Suprapubic skin (tissue), 4 donors: Measurements from ENCODE around the gene INF2. TPM values are rescaled to one million over a fixed set of nuclear protein-coding genes. Genes with fewer than 3 reads are reported as not detected.

Experiments
- DNase-seq, 2 donors: peaks; one replicate each; pipeline ENCODE4 v3.0.0-alpha.2; 2019; ENCODE audit warnings: low spot score in 2 of 2
- H3K27ac ChIP-seq: fragments of 200-600 bp; sonication (generic); one replicate; pipeline ENCODE4 v1.5.1; 2019
- H3K27me3 ChIP-seq: fragments of 200-600 bp; sonication (generic); one replicate; pipeline ENCODE4 v1.5.1; 2019
- H3K36me3 ChIP-seq: fragments of 200-600 bp; sonication (generic); one replicate; pipeline ENCODE4 v1.5.1; 2019
- H3K4me1 ChIP-seq: fragments of 200-600 bp; sonication (generic); one replicate; pipeline ENCODE4 v1.5.1; 2019
- H3K4me3 ChIP-seq: fragments of 200-600 bp; sonication (generic); one replicate; pipeline ENCODE4 v1.5.1; 2019; ENCODE audit warnings: mild to moderate bottlenecking
- H3K9me3 ChIP-seq: fragments of 200-600 bp; sonication (generic); one replicate; pipeline ENCODE4 v1.5.1; 2019
- CTCF ChIP-seq, 2 donors: fragments of 200-600 bp in 1 of 2; fragments of 450-650 bp in 1 of 2; sonication (generic) in 1 of 2; IDR thresholded peaks; one replicate each; pipeline ENCODE4 v1.5.1; 2016 to 2019; ENCODE audit warnings: antibody characterized with exemption in 2 of 2, mild to moderate bottlenecking in 1 of 2, moderate library complexity in 1 of 2
- EP300 ChIP-seq: sonication (generic); formaldehyde crosslinking; IDR thresholded peaks from one replicate; pipeline ENCODE4 v1.6.1; 2017; ENCODE audit warnings: antibody characterized with exemption
- POLR2A ChIP-seq, 2 donors: fragments of 450-650 bp; IDR thresholded peaks; one replicate each; pipeline ENCODE4 v1.6.1; 2017; ENCODE audit warnings: antibody characterized with exemption in 2 of 2, mild to moderate bottlenecking in 2 of 2, moderate library complexity in 2 of 2
- POLR2AphosphoS5 ChIP-seq, 3 donors: sonication (generic); formaldehyde crosslinking; IDR thresholded peaks; one replicate each; pipeline ENCODE4 v1.6.1; 2017; ENCODE audit warnings: antibody characterized with exemption in 3 of 3
- WGBS: methylation state at CpG from one replicate; pipeline ENCODE4 v1.1.5; 2018; 5-methylcytosine and 5-hydroxymethylcytosine counted together
- total RNA-seq, 4 donors: library from RNA; depleted of rRNA; stranded (reverse); fragments of >200 nt; gene quantifications; one replicate each; pipeline ENCODE4 v1.1.0, GENCODE V29; 2016

Gene INF2
- total RNA-seq, 4 donors from 2014 or later: 52.1 to 126 (median 81.8) TPM

GRCh38 chr14:104715871-104716270 lies 26.5 kb downstream of the INF2 start:
- peaks cover 4% of the 10 kb centered on the region for H3K4me1 ChIP-seq
- H3K9me3 ChIP-seq: no peaks in the 10 kb centered on the region
- WGBS: 87% methylated on average over 6 of the region's 12 CpGs
- no peak overlapping the region for H3K4me3 ChIP-seq
- no peak for DNase-seq
- H3K27me3 ChIP-seq: no peaks in the 10 kb centered on the region
- H3K36me3 ChIP-seq: peaks cover 77% of the 10 kb centered on the region
- no peak overlapping the region for H3K27ac ChIP-seq
- TF ChIP-seq EP300: no peak
- no peak for TF ChIP-seq CTCF (IDR thresholded peaks at IDR 0.05)
- TF ChIP-seq POLR2AphosphoS5 (IDR thresholded peaks at IDR 0.05): no peak
- no peak for TF ChIP-seq POLR2A (IDR thresholded peaks at IDR 0.05)

- no peaks in the 10 kb centered on the region for H3K27me3 ChIP-seq
- 91% methylated on average over 13 of the region's 22 CpGs for WGBS
- no peak for DNase-seq
- H3K36me3 ChIP-seq: peaks cover 65% of the 10 kb centered on the region
- peaks cover 4% of the 10 kb centered on the region for H3K4me1 ChIP-seq
- no peak for TF ChIP-seq EP300
- TF ChIP-seq POLR2A (IDR thresholded peaks at IDR 0.05): no peak
- no peak for TF ChIP-seq CTCF (IDR thresholded peaks at IDR 0.05)
- no peak for TF ChIP-seq POLR2AphosphoS5 (IDR thresholded peaks at IDR 0.05)
- no peak overlapping the region for H3K4me3 ChIP-seq
- no peaks in the 10 kb centered on the region for H3K9me3 ChIP-seq
- no peak overlapping the region for H3K27ac ChIP-seq
Observed at GRCh38 chr14:104717137-104717536, 27.7 kb downstream of the INF2 start.

GRCh38 chr14:104717646-104718045 lies 28.2 kb downstream of the INF2 start:
- TF ChIP-seq EP300: no peak
- TF ChIP-seq POLR2A (IDR thresholded peaks at IDR 0.05): no peak
- no peak for TF ChIP-seq POLR2AphosphoS5 (IDR thresholded peaks at IDR 0.05)
- TF ChIP-seq CTCF (IDR thresholded peaks at IDR 0.05): no peak
- no peaks in the 10 kb centered on the region for H3K27me3 ChIP-seq
- no peak for DNase-seq
- peaks cover 6% of the 10 kb centered on the region for H3K4me1 ChIP-seq
- no peaks in the 10 kb centered on the region for H3K9me3 ChIP-seq
- H3K27ac ChIP-seq: no peak overlapping the region
- H3K4me3 ChIP-seq: no peak overlapping the region
- 84% methylated on average over 19 of the region's 20 CpGs for WGBS
- peaks cover 60% of the 10 kb centered on the region for H3K36me3 ChIP-seq

GRCh38 chr14:104718147-104718546 lies 28.7 kb downstream of the INF2 start:
- no peaks in the 10 kb centered on the region for H3K27me3 ChIP-seq
- H3K4me3 ChIP-seq: no peak overlapping the region
- 92% methylated on average over 10 of the region's 10 CpGs for WGBS
- no peak for DNase-seq
- H3K27ac ChIP-seq: no peak overlapping the region
- TF ChIP-seq EP300: no peak
- TF ChIP-seq POLR2AphosphoS5 (IDR thresholded peaks at IDR 0.05): no peak
- TF ChIP-seq CTCF (IDR thresholded peaks at IDR 0.05): no peak
- no peak for TF ChIP-seq POLR2A (IDR thresholded peaks at IDR 0.05)
- peaks cover 11% of the 10 kb centered on the region for H3K4me1 ChIP-seq
- peaks cover 55% of the 10 kb centered on the region for H3K36me3 ChIP-seq
- H3K9me3 ChIP-seq: no peaks in the 10 kb centered on the region

GRCh38 chr14:104718871-104719270 lies 29.5 kb downstream of the INF2 start:
- WGBS: 97% methylated on average over 5 of the region's 11 CpGs
- H3K27me3 ChIP-seq: no peaks in the 10 kb centered on the region
- no peak overlapping the region for H3K4me3 ChIP-seq
- DNase-seq: no peak
- TF ChIP-seq EP300 (no peak), POLR2AphosphoS5 (IDR thresholded peaks at IDR 0.05) (no peak), CTCF (IDR thresholded peaks at IDR 0.05) (no peak), POLR2A (IDR thresholded peaks at IDR 0.05) (no peak)
- peaks cover 19% of the 10 kb centered on the region for H3K4me1 ChIP-seq
- H3K36me3 ChIP-seq: peaks cover 47% of the 10 kb centered on the region
- H3K9me3 ChIP-seq: no peaks in the 10 kb centered on the region
- no peak overlapping the region for H3K27ac ChIP-seq
